Retinal pigment epithelial cell (primary cell): ENCODE measurements around the gene XRCC5.
A peak's percentile ranks its signal among the peaks of the same experiment; 100 is the strongest.

Experiments used
- DNase-seq: peaks from one replicate; pipeline ENCODE4 v3.0.0-alpha.2; 2010; ENCODE audit warnings: low read depth
- H3K4me3 ChIP-seq: 2 replicates; pipeline ENCODE4 v1.5.1; 2011; ENCODE audit warnings: mild to moderate bottlenecking, low read length, control low read depth, moderate library complexity
- TF ChIP-seq, protein P1 (sequence below): conservative IDR thresholded peaks from 2 replicates; pipeline ENCODE4 v1.5.1; 2011; ENCODE audit warnings: low read depth, low read length, control low read depth, inconsistent platforms

Gene XRCC5

DNA sequence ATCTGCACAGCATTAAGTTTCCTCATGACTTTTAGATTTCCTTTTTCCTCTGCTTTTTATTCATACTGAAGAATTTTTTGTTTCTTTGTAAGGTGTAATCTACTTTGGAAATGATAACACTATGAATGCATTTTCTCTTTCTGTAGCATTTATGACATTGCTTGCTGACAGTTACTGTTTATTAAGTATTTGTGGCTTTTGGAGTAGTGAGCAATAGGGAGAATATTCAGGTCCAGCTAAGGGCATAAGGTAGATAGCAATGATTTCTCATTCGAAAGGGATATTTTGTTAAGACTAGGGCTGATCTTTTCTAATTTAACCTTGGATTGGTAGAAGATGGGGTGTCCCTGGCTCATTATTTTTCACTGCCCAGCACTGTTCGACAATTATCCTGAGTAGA is 80.3 kb downstream of the XRCC5 start:
- H3K4me3 ChIP-seq, result no peak overlapping the region
- TF ChIP-seq, protein P1, sequence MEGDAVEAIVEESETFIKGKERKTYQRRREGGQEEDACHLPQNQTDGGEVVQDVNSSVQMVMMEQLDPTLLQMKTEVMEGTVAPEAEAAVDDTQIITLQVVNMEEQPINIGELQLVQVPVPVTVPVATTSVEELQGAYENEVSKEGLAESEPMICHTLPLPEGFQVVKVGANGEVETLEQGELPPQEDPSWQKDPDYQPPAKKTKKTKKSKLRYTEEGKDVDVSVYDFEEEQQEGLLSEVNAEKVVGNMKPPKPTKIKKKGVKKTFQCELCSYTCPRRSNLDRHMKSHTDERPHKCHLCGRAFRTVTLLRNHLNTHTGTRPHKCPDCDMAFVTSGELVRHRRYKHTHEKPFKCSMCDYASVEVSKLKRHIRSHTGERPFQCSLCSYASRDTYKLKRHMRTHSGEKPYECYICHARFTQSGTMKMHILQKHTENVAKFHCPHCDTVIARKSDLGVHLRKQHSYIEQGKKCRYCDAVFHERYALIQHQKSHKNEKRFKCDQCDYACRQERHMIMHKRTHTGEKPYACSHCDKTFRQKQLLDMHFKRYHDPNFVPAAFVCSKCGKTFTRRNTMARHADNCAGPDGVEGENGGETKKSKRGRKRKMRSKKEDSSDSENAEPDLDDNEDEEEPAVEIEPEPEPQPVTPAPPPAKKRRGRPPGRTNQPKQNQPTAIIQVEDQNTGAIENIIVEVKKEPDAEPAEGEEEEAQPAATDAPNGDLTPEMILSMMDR, result no peak
- DNase-seq, result no peak

GRCh38 chr2:216192181-216192580 is 83.0 kb downstream of the XRCC5 start:
- TF ChIP-seq, protein P1, result no peak
- no peak overlapping the region for H3K4me3 ChIP-seq
- peak; percentile 59 for DNase-seq

DNA sequence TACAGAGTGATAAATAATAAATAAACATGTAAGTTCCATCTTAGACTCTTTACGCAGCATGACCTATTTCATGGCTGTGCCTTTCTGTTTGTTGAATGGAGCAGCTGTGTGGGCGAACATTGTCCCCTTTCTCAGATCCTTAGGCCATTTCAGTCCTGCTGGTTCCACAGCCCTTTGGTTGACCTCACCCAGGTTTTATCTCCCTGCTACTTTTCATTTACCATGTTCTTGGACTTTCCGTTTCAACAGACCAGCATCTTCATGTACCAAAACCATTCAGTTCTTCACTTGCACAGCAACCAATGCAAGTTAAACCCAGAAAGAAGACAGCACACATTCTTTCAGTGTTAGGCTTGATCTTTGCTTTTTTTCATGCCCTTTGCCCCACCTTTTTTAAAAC is 83.8 kb downstream of the XRCC5 start:
- DNase-seq, result no peak
- TF ChIP-seq, protein P1, result no peak

GRCh38 chr2:216194013-216194412 is 84.9 kb downstream of the XRCC5 start:
- TF ChIP-seq, protein P1, result no peak
- DNase-seq, result no peak
- no peak overlapping the region for H3K4me3 ChIP-seq

More for the DNA sequence above, 83.8 kb downstream of the XRCC5 start:
- H3K4me3 ChIP-seq, result no peak overlapping the region

GRCh38 chr2:216194561-216194960 is 85.4 kb downstream of the XRCC5 start:
- TF ChIP-seq, protein P1, result no peak
- DNase-seq, result no peak
- no peak overlapping the region for H3K4me3 ChIP-seq

- TF ChIP-seq, protein P1, result no peak
- peak; percentile 85 for DNase-seq
- H3K4me3 ChIP-seq, result no peak overlapping the region
These were observed 86.4 kb downstream of the XRCC5 start for GRCh38 chr2:216195565-216196029.

DNA sequence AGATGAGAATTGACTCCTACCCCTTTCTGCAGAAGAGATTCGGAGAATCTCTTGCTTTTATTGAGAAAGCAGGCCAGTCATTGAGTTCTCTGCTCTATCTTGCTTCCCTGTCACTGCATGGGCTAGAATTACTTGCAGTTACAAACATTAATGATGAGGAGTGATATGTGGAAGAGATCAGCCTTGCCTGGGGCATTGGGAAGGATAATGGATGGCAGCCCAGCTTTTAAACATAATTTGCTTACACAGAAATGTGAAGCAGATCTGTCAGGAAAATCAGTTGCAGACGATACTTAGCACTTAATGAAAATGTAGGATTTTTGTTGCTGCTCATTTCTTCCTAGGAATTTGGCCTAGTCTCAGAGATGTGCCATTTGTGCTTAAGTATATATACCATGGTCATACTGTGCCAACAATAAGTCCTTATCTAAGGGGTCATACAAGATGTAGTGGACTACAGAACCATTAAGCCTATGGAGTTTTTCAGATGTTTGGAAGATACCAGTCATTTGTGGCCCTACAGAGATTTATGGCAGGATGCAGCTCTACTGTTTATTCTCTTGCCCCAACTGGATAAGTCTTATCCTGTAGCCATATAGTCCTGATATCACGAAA is 92.7 kb downstream of the XRCC5 start:
- no peak for DNase-seq
- TF ChIP-seq, protein P1, result no peak

More for the DNA sequence above, 92.7 kb downstream of the XRCC5 start:
- no peak overlapping the region for H3K4me3 ChIP-seq
